Mesothelial cell of epicardium (in vitro differentiated cells): Measurements from ENCODE around the gene GOLGA8O. TPM values are rescaled to one million over a fixed set of nuclear protein-coding genes. Genes with fewer than 3 reads are reported as not detected.
"Not testable (repeated sequence)": the region's sequence is repeated elsewhere in the genome, so short reads cannot be mapped to it uniquely, and the experiment has no call there.

Source experiments
- DNase-seq, 2 experiments: peaks; one replicate each; pipeline ENCODE4 v3.0.0; 2021; ENCODE audit warnings: low spot score in 2 of 2; ENCODE audit not compliant: unreplicated experiment in 2 of 2
- H3K27ac Mint-ChIP-seq: 2 replicates; pipeline ENCODE4 v1.8.0; 2021; ENCODE audit warnings: mixed read lengths
- H3K27me3 Mint-ChIP-seq: 2 replicates; pipeline ENCODE4 v1.8.0; 2021; ENCODE audit warnings: low read depth, mixed read lengths
- H3K36me3 Mint-ChIP-seq: 2 replicates; pipeline ENCODE4 v1.8.0; 2021; ENCODE audit warnings: mixed read lengths
- H3K4me1 Mint-ChIP-seq: 2 replicates; pipeline ENCODE4 v1.8.0; 2021; ENCODE audit warnings: mixed read lengths
- H3K4me3 Mint-ChIP-seq: 2 replicates; pipeline ENCODE4 v1.8.0; 2021; ENCODE audit warnings: mild to moderate bottlenecking, moderate library complexity, mixed read lengths
- H3K9me3 Mint-ChIP-seq: 2 replicates; pipeline ENCODE4 v1.8.0; 2021; ENCODE audit warnings: mixed read lengths
- CTCF ChIP-seq: fragments of 200-600 bp; sonication (generic); IDR thresholded peaks from one replicate; pipeline ENCODE4 v1.5.0; 2021; ENCODE audit warnings: antibody characterized with exemption; ENCODE audit not compliant: unreplicated experiment
- total RNA-seq: library from RNA; stranded (reverse); gene quantifications from 3 replicates; pipeline ENCODE4 v1.2.1, GENCODE V29; 2021

Gene GOLGA8O
- total RNA-seq, 1 donor from 2014 or later, result 2.9 TPM

- H3K27ac Mint-ChIP-seq, H3K9me3 Mint-ChIP-seq: not testable (repeated sequence)
- peak; percentile 40 for TF ChIP-seq CTCF
Observed at GRCh38 chr15:32407903-32408302, 47.5 kb downstream of the GOLGA8O start.

GRCh38 chr15:32403192-32403591, 52.2 kb downstream of the GOLGA8O start, which contains the start of gene GOLGA8K:
TSS of gene GOLGA8K (minus strand) at chr15:32403292. CDS start at chr15:32403194, 98 bp downstream.
- not testable (repeated sequence) for H3K27me3 Mint-ChIP-seq, H3K36me3 Mint-ChIP-seq, DNase-seq, H3K9me3 Mint-ChIP-seq, H3K4me1 Mint-ChIP-seq, H3K27ac Mint-ChIP-seq, H3K4me3 Mint-ChIP-seq

More at GRCh38 chr15:32407903-32408302, 47.5 kb downstream of the GOLGA8O start:
- H3K27me3 Mint-ChIP-seq, H3K4me3 Mint-ChIP-seq, DNase-seq, H3K36me3 Mint-ChIP-seq, H3K4me1 Mint-ChIP-seq: not testable (repeated sequence)

- H3K27ac Mint-ChIP-seq, H3K36me3 Mint-ChIP-seq, DNase-seq, H3K4me3 Mint-ChIP-seq, H3K9me3 Mint-ChIP-seq, H3K4me1 Mint-ChIP-seq, H3K27me3 Mint-ChIP-seq: not testable (repeated sequence)
Observed at GRCh38 chr15:32396522-32396921, 58.9 kb downstream of the GOLGA8O start.

Other genes starting within 250 kb of the GOLGA8O start
- 0.45 to 0.95 TPM (median 0.58 TPM) in 3 replicates for gene GOLGA8K, start 52.3 kb downstream of the GOLGA8O start, total RNA-seq
- 9.9 to 15.4 TPM (median 12.2 TPM) in 3 replicates for gene GOLGA8N, start 137.8 kb upstream of the GOLGA8O start, total RNA-seq
- gene ARHGAP11A, start 159.9 kb upstream of the GOLGA8O start, total RNA-seq, result 22.2 to 28.1 TPM (median 24.4 TPM) in 3 replicates
- 53.7 to 55.4 TPM (median 54.2 TPM) in 3 replicates for gene SCG5, start 186.1 kb upstream of the GOLGA8O start, total RNA-seq